Measurements from ENCODE around the gene MDM4.

MDM4 gene

DNA sequence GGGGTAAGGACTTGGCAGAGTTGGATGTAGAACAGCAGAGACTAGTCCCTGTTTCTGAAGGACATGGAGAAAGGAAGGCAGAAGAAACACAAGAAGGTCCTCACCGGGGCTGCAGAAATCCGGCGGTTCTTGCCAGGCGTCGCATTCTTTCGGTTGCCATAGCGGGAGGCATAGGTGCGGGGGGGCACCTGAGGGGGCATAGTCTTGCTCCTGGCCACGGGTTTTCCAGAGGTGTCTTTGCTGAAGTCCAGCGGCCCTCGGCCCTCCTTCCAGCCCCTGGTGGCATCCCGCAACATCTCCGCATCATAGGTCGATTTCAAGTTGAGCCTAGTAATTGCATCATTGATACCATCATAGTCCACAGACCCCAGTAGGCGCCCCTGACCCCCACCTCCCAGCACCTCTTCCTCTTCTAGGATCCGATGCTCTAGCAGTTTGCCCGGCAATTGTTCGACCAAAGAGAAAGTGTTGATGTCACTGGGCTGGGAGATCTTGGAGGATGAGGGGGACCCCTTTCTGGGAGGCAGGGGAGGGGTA, 47.4 kb upstream of the MDM4 start:
- Histone ChIP-seq H3K4me3 (ENCODE audit: low read depth in 1 of 2, low read length in 2 of 2) (no peak overlapping the region), H3K79me2 (ENCODE audit: insufficient read depth, low read length) (0 out of 2 replicates have a peak, but pooled peaks cover 5% of the 10 kb centered on the region), H3K27ac (ENCODE audit: low read length) (no peak overlapping the region), H3K4me2 (ENCODE audit: insufficient read depth, low read length) (no peak overlapping the region), H3K9me3 (ENCODE audit: insufficient read depth, low read length, severe bottlenecking) (no peaks in the 10 kb centered on the region), H3K9ac (ENCODE audit: low read depth, low read length) (no peak overlapping the region), H4K20me1 (ENCODE audit: insufficient read depth, low read length) (0 out of 2 replicates have a peak, but pooled peaks cover 8% of the 10 kb centered on the region), H3K27me3 (ENCODE audit: insufficient read depth, low read length, poor library complexity) (no peaks in the 10 kb centered on the region), H2AFZ (ENCODE audit: low read depth, low read length) (no peak overlapping the region), H3K4me1 (ENCODE audit: insufficient read depth, low read length) (peaks cover 21% of the 10 kb centered on the region), H3K36me3 (ENCODE audit: insufficient read depth, low read length) (peaks cover 44% of the 10 kb centered on the region)
- DNase-seq (no peak), ATAC-seq (ENCODE audit: insufficient read depth, low read depth) (no peak)
- TF ChIP-seq EZH2 (IDR thresholded peaks at IDR 0.05; ENCODE audit: borderline replicate concordance, low read depth, low read length, severe bottlenecking): no peak
- TF ChIP-seq, protein P1, sequence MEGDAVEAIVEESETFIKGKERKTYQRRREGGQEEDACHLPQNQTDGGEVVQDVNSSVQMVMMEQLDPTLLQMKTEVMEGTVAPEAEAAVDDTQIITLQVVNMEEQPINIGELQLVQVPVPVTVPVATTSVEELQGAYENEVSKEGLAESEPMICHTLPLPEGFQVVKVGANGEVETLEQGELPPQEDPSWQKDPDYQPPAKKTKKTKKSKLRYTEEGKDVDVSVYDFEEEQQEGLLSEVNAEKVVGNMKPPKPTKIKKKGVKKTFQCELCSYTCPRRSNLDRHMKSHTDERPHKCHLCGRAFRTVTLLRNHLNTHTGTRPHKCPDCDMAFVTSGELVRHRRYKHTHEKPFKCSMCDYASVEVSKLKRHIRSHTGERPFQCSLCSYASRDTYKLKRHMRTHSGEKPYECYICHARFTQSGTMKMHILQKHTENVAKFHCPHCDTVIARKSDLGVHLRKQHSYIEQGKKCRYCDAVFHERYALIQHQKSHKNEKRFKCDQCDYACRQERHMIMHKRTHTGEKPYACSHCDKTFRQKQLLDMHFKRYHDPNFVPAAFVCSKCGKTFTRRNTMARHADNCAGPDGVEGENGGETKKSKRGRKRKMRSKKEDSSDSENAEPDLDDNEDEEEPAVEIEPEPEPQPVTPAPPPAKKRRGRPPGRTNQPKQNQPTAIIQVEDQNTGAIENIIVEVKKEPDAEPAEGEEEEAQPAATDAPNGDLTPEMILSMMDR (IDR thresholded peaks at IDR 0.05; ENCODE audit: borderline replicate concordance, extremely low read depth, low read length, poor library complexity, severe bottlenecking): no peak

DNA sequence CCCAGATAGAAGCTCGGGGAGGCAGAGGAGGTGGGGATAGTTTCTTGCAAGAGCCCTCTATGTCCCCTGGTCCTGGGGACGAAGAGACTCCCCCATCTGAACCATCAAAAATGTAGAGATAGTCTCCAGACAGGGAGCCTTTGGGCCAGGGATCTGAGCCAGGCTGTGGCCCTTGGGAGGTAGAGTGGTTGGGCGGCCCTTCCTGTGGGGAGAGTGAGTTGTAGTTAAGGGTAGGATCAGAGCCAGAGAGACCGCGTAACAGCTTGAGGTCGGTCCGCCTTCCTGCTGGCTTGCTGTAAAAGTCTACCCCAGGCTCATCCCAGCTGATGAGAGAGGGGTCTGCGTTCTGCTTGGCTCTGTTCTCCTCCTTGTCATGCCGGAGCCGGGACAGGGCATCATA, 46.9 kb upstream of the MDM4 start:
- no peak overlapping the region for H2AFZ ChIP-seq (ENCODE audit: low read depth, low read length)
- 0 out of 2 replicates have a peak, but pooled peaks cover 5% of the 10 kb centered on the region for H3K79me2 ChIP-seq (ENCODE audit: insufficient read depth, low read length)
- DNase-seq (no peak), ATAC-seq (ENCODE audit: insufficient read depth, low read depth) (no peak)
- H3K9ac ChIP-seq (ENCODE audit: low read depth, low read length): no peak overlapping the region
- H3K4me1 ChIP-seq (ENCODE audit: insufficient read depth, low read length): peaks cover 16% of the 10 kb centered on the region
- no peaks in the 10 kb centered on the region for H3K27me3 ChIP-seq (ENCODE audit: insufficient read depth, low read length, poor library complexity)
- H3K9me3 ChIP-seq (ENCODE audit: insufficient read depth, low read length, severe bottlenecking): no peaks in the 10 kb centered on the region
- H3K36me3 ChIP-seq (ENCODE audit: insufficient read depth, low read length): peaks cover 40% of the 10 kb centered on the region
- H4K20me1 ChIP-seq (ENCODE audit: insufficient read depth, low read length): 0 out of 2 replicates have a peak, but pooled peaks cover 8% of the 10 kb centered on the region
- no peak overlapping the region for H3K4me3 ChIP-seq (ENCODE audit: low read depth in 1 of 2, low read length in 2 of 2)
- no peak overlapping the region for H3K4me2 ChIP-seq (ENCODE audit: insufficient read depth, low read length)
- TF ChIP-seq, protein P1 (IDR thresholded peaks at IDR 0.05; ENCODE audit: borderline replicate concordance, extremely low read depth, low read length, poor library complexity, severe bottlenecking): no peak
- no peak for TF ChIP-seq EZH2 (IDR thresholded peaks at IDR 0.05; ENCODE audit: borderline replicate concordance, low read depth, low read length, severe bottlenecking)
- no peak overlapping the region for H3K27ac ChIP-seq (ENCODE audit: low read length)

DNA sequence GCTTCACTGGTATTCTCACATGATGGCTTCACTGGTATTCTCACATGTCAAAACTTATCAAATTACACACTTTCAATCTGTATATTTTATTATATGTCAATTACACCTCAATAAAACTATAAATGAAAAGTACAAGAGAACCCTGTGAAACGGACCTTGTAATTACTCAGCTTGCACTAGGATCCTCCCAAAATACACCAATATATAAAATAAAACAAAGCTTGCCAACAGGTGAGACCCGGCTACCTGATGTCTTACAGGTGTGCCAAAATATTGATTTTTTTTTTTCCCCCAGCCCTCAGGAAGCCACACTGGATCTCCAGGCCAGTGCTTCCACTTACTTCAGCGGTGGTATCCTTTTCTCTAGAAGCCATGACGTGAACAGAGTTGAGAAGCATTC, 44.5 kb upstream of the MDM4 start:
- H3K9me3 ChIP-seq (ENCODE audit: insufficient read depth, low read length, severe bottlenecking): no peaks in the 10 kb centered on the region
- H3K9ac ChIP-seq (ENCODE audit: low read depth, low read length): no peak overlapping the region
- no peak overlapping the region for H3K27ac ChIP-seq (ENCODE audit: low read length)
- H3K4me3 ChIP-seq (ENCODE audit: low read depth in 1 of 2, low read length in 2 of 2): no peak overlapping the region
- DNase-seq (no peak), ATAC-seq (ENCODE audit: insufficient read depth, low read depth) (no peak)
- peaks cover 14% of the 10 kb centered on the region for H4K20me1 ChIP-seq (ENCODE audit: insufficient read depth, low read length)
- no peak for TF ChIP-seq EZH2 (IDR thresholded peaks at IDR 0.05; ENCODE audit: borderline replicate concordance, low read depth, low read length, severe bottlenecking)
- TF ChIP-seq, protein P1 (IDR thresholded peaks at IDR 0.05; ENCODE audit: borderline replicate concordance, extremely low read depth, low read length, poor library complexity, severe bottlenecking): no peak
- no peaks in the 10 kb centered on the region for H3K27me3 ChIP-seq (ENCODE audit: insufficient read depth, low read length, poor library complexity)
- H3K4me1 ChIP-seq (ENCODE audit: insufficient read depth, low read length): no peaks in the 10 kb centered on the region
- peaks cover 17% of the 10 kb centered on the region for H3K79me2 ChIP-seq (ENCODE audit: insufficient read depth, low read length)
- peaks cover 23% of the 10 kb centered on the region for H3K36me3 ChIP-seq (ENCODE audit: insufficient read depth, low read length)
- H2AFZ ChIP-seq (ENCODE audit: low read depth, low read length): no peak overlapping the region
- no peak overlapping the region for H3K4me2 ChIP-seq (ENCODE audit: insufficient read depth, low read length)
